ENCODE results near the gene AKR7A2. TPM values are rescaled to one million over a fixed set of nuclear protein-coding genes. Genes with fewer than 3 reads are reported as not detected.
"Not testable (repeated sequence)": the region's sequence is repeated elsewhere in the genome, so short reads cannot be mapped to it uniquely, and the experiment has no call there.

AKR7A2 gene
- total RNA-seq, 1 donor from 2014 or later: 44.4 TPM

DNA sequence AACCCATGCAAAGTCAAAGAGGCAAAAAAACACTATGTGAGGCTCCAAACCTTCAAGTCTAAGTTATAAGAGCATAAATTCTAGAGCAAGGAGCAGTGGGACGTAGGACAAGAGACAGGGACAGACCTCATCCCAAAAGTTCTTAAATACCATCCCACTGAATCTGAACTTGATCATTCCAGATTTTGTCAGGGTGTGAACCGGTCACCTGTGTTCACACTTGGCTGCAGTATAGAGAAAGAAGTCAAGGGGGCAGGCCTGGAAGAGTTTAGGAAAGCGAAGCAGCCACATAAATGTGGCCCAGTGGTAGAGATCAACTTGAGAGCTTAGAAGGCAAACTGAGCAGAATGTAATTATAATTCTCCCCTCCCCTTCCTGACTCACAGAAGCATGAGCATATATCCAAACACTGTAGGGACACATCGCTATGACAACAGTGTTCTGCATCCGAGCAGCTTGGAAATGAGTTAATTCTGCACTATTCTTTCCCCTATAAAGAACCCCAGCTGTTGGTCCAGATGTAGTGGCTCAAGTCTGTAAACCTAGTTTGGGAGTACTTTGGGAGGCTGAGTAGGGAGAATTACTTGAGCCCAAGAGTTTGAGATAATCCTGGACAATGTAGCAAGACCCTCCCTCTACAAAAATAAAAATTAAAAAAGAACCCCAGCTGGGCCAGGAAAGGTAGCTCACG is 2.7 kb downstream of the AKR7A2 start:
- Histone ChIP-seq H3K4me1 (ENCODE audit: control insufficient read depth in 3 of 3, insufficient read depth in 3 of 3, low read length in 3 of 3) (peaks cover 23 to 30% (median 27%) of the 10 kb centered on the region in 3 donors), H3K9me3 (ENCODE audit: control insufficient read depth in 3 of 3, low read length in 3 of 3) (no peaks in the 10 kb centered on the region), H3K27ac (ENCODE audit: low read depth, low read length) (no peak overlapping the region), H3K4me3 (ENCODE audit: low read length in 3 of 3) (no peak overlapping the region), H3K27me3 (ENCODE audit: control insufficient read depth in 3 of 3, insufficient read depth in 3 of 3, low read length in 3 of 3) (no peaks in the 10 kb centered on the region), H3K36me3 (ENCODE audit: control insufficient read depth in 3 of 3, insufficient read depth in 3 of 3, low read length in 3 of 3) (peaks cover 28 to 43% (median 37%) of the 10 kb centered on the region in 3 donors), H3K9ac (ENCODE audit: low read depth in 1 of 3, low read length in 3 of 3) (no peak overlapping the region)

DNA sequence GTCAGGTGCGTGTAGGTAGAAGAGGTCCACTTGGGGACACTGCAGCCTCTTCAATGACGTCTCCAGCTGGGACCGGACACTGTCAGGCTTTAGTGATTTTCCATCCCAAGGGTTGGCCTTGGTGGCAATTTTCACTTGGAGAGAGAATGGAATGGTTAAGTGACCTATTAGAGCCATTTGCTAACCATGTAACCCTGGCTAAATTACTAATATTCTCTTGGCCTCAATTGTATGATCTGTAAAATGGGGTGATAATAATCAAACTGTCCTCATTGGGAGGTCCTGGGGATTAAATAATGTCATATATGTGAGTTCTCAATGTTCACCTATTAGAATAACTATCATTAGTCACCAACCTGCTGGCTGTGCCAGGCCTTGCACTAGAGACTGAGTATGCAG is 3.4 kb downstream of the AKR7A2 start:
- Histone ChIP-seq H3K4me1 (ENCODE audit: control insufficient read depth in 3 of 3, insufficient read depth in 3 of 3, low read length in 3 of 3) (peaks cover 21 to 23% (median 22%) of the 10 kb centered on the region in 3 donors), H3K9ac (ENCODE audit: low read depth in 1 of 3, low read length in 3 of 3) (no peak overlapping the region), H3K36me3 (ENCODE audit: control insufficient read depth in 3 of 3, insufficient read depth in 3 of 3, low read length in 3 of 3) (peaks cover 28 to 47% (median 43%) of the 10 kb centered on the region in 3 donors)

DNA sequence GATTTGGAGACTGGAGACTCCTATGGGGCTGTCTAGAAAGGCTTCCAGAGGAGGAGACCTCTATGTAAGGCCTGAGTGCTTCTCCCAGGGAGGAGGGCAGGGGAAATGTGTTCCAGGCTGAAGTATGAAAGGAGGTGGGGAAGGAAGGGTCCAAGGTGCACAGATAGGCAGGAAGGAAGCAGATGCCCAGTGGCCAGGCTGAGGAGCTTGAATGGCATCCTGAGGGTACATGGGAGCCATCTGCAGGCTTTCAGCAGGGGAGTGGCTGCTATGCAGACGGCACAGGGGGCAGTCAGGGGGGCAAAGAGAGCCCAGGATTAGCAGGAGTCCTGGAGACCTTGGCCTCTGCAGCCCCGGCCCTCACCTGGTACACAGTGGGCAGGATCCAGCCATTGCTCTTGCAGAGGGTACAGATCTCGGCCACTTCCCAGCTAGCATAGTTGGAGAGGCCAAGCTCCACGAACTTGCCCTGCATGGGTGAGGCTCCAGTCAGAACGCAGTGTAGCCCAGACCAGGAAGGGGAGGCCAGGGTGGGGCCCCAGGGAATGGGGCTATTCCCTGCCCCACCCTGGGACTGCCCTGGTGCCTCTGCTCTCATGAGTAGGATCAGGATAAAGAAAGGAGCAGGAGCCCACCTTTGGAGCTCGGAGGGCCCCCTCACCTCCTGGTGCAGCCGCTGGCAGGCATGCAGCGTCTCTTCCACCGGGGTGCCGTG is 4.0 kb downstream of the AKR7A2 start:
- Histone ChIP-seq H3K27ac (ENCODE audit: low read depth, low read length) (no peak overlapping the region), H3K4me3 (ENCODE audit: low read length in 3 of 3) (no peak overlapping the region), H3K9me3 (ENCODE audit: control insufficient read depth in 3 of 3, low read length in 3 of 3) (no peaks in the 10 kb centered on the region), H3K27me3 (ENCODE audit: control insufficient read depth in 3 of 3, insufficient read depth in 3 of 3, low read length in 3 of 3) (no peaks in the 10 kb centered on the region), H3K36me3 (ENCODE audit: control insufficient read depth in 3 of 3, insufficient read depth in 3 of 3, low read length in 3 of 3) (peaks cover 30 to 51% (median 48%) of the 10 kb centered on the region in 3 donors), H3K9ac (ENCODE audit: low read depth in 1 of 3, low read length in 3 of 3) (no peak overlapping the region), H3K4me1 (ENCODE audit: control insufficient read depth in 3 of 3, insufficient read depth in 3 of 3, low read length in 3 of 3) (peaks cover 15 to 18% (median 16%) of the 10 kb centered on the region in 3 donors)

More for the DNA sequence above, 3.4 kb downstream of the AKR7A2 start:
- Histone ChIP-seq H3K27ac (ENCODE audit: low read depth, low read length) (no peak overlapping the region), H3K9me3 (ENCODE audit: control insufficient read depth in 3 of 3, low read length in 3 of 3) (no peaks in the 10 kb centered on the region), H3K27me3 (ENCODE audit: control insufficient read depth in 3 of 3, insufficient read depth in 3 of 3, low read length in 3 of 3) (no peaks in the 10 kb centered on the region), H3K4me3 (ENCODE audit: low read length in 3 of 3) (no peak overlapping the region)

DNA sequence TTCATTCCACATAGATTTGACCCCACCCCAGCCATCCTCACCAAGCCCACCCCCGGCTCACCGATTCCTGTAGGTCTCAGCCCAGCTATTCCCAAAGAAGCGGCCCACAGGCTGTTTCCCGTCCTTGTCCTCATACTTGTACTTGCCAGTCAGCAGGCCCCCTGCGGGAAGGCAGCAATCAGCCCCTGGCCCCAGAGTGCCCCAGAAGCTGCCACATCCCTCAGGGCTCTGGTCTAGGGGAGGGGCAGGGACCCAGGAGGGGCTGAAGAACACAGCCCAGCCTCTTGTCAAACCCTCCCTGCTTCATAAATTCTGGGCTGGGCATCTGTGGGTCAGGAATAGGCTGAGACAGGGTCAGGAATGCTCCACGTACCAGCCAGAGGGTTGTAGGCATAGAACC is 5.0 kb downstream of the AKR7A2 start:
- Histone ChIP-seq H3K36me3 (ENCODE audit: control insufficient read depth in 3 of 3, insufficient read depth in 3 of 3, low read length in 3 of 3) (peaks cover 30 to 51% (median 48%) of the 10 kb centered on the region in 3 donors), H3K9me3 (ENCODE audit: control insufficient read depth in 3 of 3, low read length in 3 of 3) (no peaks in the 10 kb centered on the region), H3K4me3 (ENCODE audit: low read length in 3 of 3) (no peak overlapping the region), H3K27ac (ENCODE audit: low read depth, low read length) (no peak overlapping the region), H3K27me3 (ENCODE audit: control insufficient read depth in 3 of 3, insufficient read depth in 3 of 3, low read length in 3 of 3) (no peaks in the 10 kb centered on the region), H3K9ac (ENCODE audit: low read depth in 1 of 3, low read length in 3 of 3) (no peak overlapping the region), H3K4me1 (ENCODE audit: control insufficient read depth in 3 of 3, insufficient read depth in 3 of 3, low read length in 3 of 3) (peaks cover 11 to 13% (median 13%) of the 10 kb centered on the region in 3 donors)

DNA sequence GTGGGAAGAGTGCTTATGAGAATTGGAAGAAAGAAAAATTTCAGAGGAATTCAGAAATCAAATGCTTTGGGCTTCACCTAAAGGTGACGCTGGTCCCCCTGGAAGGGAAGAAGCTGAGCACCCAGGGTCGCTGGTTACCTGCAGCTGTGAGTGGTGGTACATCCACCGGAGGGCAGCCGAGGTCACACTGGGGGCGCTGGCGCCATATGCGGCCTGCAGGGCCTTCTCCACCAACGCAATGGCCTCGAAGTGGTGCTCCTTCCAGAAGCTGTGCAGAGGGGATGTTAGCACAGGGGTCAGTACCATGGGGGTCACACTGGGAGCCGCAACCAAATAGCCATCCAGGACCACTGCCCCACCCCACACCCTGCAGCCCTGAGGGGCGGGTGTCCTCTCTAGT is 6.1 kb downstream of the AKR7A2 start:
- Histone ChIP-seq H3K9ac (ENCODE audit: low read depth in 1 of 3, low read length in 3 of 3) (no peak overlapping the region), H3K4me1 (ENCODE audit: control insufficient read depth in 3 of 3, insufficient read depth in 3 of 3, low read length in 3 of 3) (peaks cover 4 to 5% (median 4%) of the 10 kb centered on the region in 3 donors), H3K9me3 (ENCODE audit: control insufficient read depth in 3 of 3, low read length in 3 of 3) (no peaks in the 10 kb centered on the region), H3K4me3 (ENCODE audit: low read length in 3 of 3) (no peak overlapping the region), H3K27ac (ENCODE audit: low read depth, low read length) (no peak overlapping the region), H3K36me3 (ENCODE audit: control insufficient read depth in 3 of 3, insufficient read depth in 3 of 3, low read length in 3 of 3) (peaks cover 30 to 51% (median 48%) of the 10 kb centered on the region in 3 donors), H3K27me3 (ENCODE audit: control insufficient read depth in 3 of 3, insufficient read depth in 3 of 3, low read length in 3 of 3) (no peaks in the 10 kb centered on the region)

DNA sequence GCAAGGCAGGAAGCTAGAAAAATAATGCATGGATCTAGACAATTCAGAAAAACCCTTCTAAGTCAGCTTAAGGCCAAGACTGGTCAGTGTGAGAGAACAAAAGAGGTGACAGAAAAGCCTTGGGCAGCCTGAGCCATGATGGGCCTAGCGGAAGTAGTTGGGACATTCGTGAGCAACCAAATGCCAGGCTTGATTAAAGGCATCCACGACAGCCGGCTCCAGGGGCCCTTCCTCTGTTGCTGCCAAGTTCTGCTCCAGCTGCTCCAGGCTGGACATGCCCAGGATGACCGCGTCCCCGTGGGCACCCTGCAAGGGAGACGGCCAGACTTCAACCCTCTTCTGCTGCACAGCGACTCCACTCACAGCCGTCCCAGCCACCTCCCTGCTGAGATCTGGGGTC is 7.9 kb downstream of the AKR7A2 start:
- not testable (repeated sequence) for H3K9ac ChIP-seq (ENCODE audit: low read depth in 1 of 3, low read length in 3 of 3); H3K9me3 ChIP-seq (ENCODE audit: control insufficient read depth in 3 of 3, low read length in 3 of 3); H3K4me3 ChIP-seq (ENCODE audit: low read length in 3 of 3); H3K27me3 ChIP-seq (ENCODE audit: control insufficient read depth in 3 of 3, insufficient read depth in 3 of 3, low read length in 3 of 3); H3K4me1 ChIP-seq (ENCODE audit: control insufficient read depth in 3 of 3, insufficient read depth in 3 of 3, low read length in 3 of 3); H3K27ac ChIP-seq (ENCODE audit: low read depth, low read length)
- H3K36me3 ChIP-seq (ENCODE audit: control insufficient read depth in 3 of 3, insufficient read depth in 3 of 3, low read length in 3 of 3): peaks cover 30 to 53% (median 48%) of the 10 kb centered on the region in 3 donors

DNA sequence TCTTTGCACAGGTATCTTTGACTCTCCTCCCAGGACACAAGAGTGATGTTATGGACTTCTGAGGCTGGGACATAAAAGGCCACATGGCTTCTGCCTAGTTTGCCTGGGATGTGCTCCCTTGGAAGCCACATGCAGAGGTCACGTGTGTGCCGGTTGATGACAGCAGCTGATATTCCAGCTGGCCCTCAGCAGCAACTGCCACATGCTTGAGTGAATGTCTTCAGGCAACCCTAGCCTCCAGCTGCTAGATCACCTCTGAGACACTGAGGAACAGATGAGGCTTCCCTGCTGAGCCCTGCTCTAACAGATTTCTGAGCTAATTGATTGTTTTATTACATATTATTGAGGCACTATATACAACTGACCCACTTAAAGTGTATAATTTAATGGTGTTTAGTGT is 11.7 kb downstream of the AKR7A2 start:
- H3K36me3 ChIP-seq (ENCODE audit: control insufficient read depth in 3 of 3, insufficient read depth in 3 of 3, low read length in 3 of 3): peaks cover 10 to 22% (median 20%) of the 10 kb centered on the region in 3 donors
- no peaks in the 10 kb centered on the region for H3K27me3 ChIP-seq (ENCODE audit: control insufficient read depth in 3 of 3, insufficient read depth in 3 of 3, low read length in 3 of 3)
- no peak overlapping the region for H3K4me3 ChIP-seq (ENCODE audit: low read length in 3 of 3)
- H3K9me3 ChIP-seq (ENCODE audit: control insufficient read depth in 3 of 3, low read length in 3 of 3): no peaks in the 10 kb centered on the region
- no peak overlapping the region for H3K27ac ChIP-seq (ENCODE audit: low read depth, low read length)
- no peak overlapping the region for H3K9ac ChIP-seq (ENCODE audit: low read depth in 1 of 3, low read length in 3 of 3)
- no peaks in the 10 kb centered on the region for H3K4me1 ChIP-seq (ENCODE audit: control insufficient read depth in 3 of 3, insufficient read depth in 3 of 3, low read length in 3 of 3)

DNA sequence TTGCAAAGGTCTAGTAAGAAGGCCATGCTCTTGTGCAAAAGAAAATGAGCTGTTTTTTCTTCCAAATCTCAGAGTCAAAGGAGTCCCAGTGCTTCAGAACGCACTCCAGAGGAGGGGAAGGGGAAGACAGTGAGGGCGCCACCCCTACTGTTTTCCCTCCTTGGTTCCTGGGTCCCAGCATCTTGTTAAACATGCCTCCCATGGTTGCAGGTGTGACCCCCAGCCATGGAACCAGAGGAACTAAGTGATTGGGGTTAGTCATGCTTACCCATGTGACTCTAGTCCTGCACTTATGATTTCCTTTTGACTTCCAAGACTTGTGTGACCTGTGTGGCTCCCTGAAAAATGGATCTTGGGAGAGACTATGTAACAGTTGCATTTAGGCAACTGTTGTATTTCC is 17.3 kb downstream of the AKR7A2 start:
- Histone ChIP-seq H3K27ac (ENCODE audit: low read depth, low read length) (no peak overlapping the region), H3K4me1 (ENCODE audit: control insufficient read depth in 3 of 3, insufficient read depth in 3 of 3, low read length in 3 of 3) (peaks cover 0 to 2% (median 0%) of the 10 kb centered on the region in 3 donors), H3K9ac (ENCODE audit: low read depth in 1 of 3, low read length in 3 of 3) (no peak overlapping the region), H3K9me3 (ENCODE audit: control insufficient read depth in 3 of 3, low read length in 3 of 3) (peaks cover 0 to 6% (median 4%) of the 10 kb centered on the region in 3 donors), H3K4me3 (ENCODE audit: low read length in 3 of 3) (no peak overlapping the region), H3K27me3 (ENCODE audit: control insufficient read depth in 3 of 3, insufficient read depth in 3 of 3, low read length in 3 of 3) (no peaks in the 10 kb centered on the region), H3K36me3 (ENCODE audit: control insufficient read depth in 3 of 3, insufficient read depth in 3 of 3, low read length in 3 of 3) (no peaks in the 10 kb centered on the region)

DNA sequence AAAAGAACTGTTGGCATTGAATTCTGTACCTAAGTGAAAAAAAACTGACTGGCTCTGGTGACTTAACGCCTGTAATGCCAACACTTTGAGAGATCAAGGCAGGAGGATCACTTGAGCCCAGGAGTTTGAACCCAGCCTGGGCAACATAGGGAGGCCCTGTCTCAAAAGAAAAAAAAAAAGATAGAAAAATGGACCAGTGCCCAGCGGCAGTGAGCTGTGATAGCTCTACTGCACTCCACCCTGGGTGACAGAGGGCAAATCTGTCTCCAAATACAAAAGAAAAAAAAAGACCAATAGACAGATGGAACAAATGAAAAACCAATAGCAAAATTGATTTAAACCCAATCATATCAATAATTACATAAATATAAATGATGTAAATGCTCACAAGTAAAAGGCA is 22.7 kb downstream of the AKR7A2 start:
- Histone ChIP-seq H3K9ac (ENCODE audit: low read depth in 1 of 3, low read length in 3 of 3) (peak overlapping the region; percentile 54 to 76 (median 57)), H3K27ac (ENCODE audit: low read depth, low read length) (no peak overlapping the region), H3K27me3 (ENCODE audit: control insufficient read depth in 3 of 3, insufficient read depth in 3 of 3, low read length in 3 of 3) (no peaks in the 10 kb centered on the region), H3K4me1 (ENCODE audit: control insufficient read depth in 3 of 3, insufficient read depth in 3 of 3, low read length in 3 of 3) (peaks cover 5 to 10% (median 5%) of the 10 kb centered on the region in 3 donors), H3K4me3 (ENCODE audit: low read length in 3 of 3) (peak overlapping the region; percentile 60 to 78 (median 74)), H3K36me3 (ENCODE audit: control insufficient read depth in 3 of 3, insufficient read depth in 3 of 3, low read length in 3 of 3) (no peaks in the 10 kb centered on the region), H3K9me3 (ENCODE audit: control insufficient read depth in 3 of 3, low read length in 3 of 3) (peaks cover 0 to under 1% (median 0%) of the 10 kb centered on the region in 3 donors)
